Tibial artery (tissue), 4 donors: ENCODE measurements around the gene PPARA.

Source experiments
- DNase-seq, 2 donors: peaks; one replicate each; pipeline ENCODE4 v3.0.0-alpha.2; 2019
- H3K27ac ChIP-seq, 2 donors: fragments of 200-600 bp; sonication (generic) in 1 of 2; 1 replicate in 1 of 2; 2 replicates in 1 of 2; pipeline ENCODE4 v1.5.1; 2018 to 2019; ENCODE audit warnings: mild to moderate bottlenecking in 1 of 2
- H3K27me3 ChIP-seq, 2 donors: fragments of 200-600 bp; sonication (generic) in 1 of 2; one replicate each; pipeline versions ENCODE4 v1.5.1 to v1.6.0; 2016 to 2019
- H3K36me3 ChIP-seq, 3 donors: fragments of 200-600 bp; sonication (generic) in 2 of 3; one replicate each; pipeline ENCODE4 v1.5.1; 2016 to 2019; ENCODE audit warnings: mild to moderate bottlenecking in 2 of 3
- H3K4me1 ChIP-seq, 4 donors: fragments of 200-600 bp; sonication (generic) in 2 of 4; 1 replicate in 3 of 4; 2 replicates in 1 of 4; pipeline ENCODE4 v1.5.1; 2016 to 2019
- H3K4me3 ChIP-seq, 2 donors: fragments of 200-600 bp; sonication (generic) in 1 of 2; 1 replicate in 1 of 2; 2 replicates in 1 of 2; pipeline ENCODE4 v1.5.1; 2018 to 2019; ENCODE audit warnings: mild to moderate bottlenecking in 2 of 2
- H3K9me3 ChIP-seq, 3 donors: fragments of 200-600 bp; sonication (generic) in 1 of 3; one replicate each; pipeline ENCODE4 v1.5.1; 2016 to 2019
- CTCF ChIP-seq, 2 experiments: fragments of 200-600 bp in 1 of 2; fragments of 450-650 bp in 1 of 2; IDR thresholded peaks; one replicate each; pipeline ENCODE4 v1.5.1; 2017 to 2019; ENCODE audit warnings: antibody characterized with exemption in 2 of 2, mild to moderate bottlenecking in 1 of 2, moderate library complexity in 1 of 2
- intact Hi-C: fragments of 100-400 bp; cut with DNase I; formaldehyde crosslinking; loops from one replicate; pipeline ENCODE4 v1.15.0; 2023; ENCODE audit warnings: low total_unique reads

The PPARA gene

GRCh38 chr22:46281866-46282678 is 131.7 kb downstream of the PPARA start:
- Histone ChIP-seq H3K4me1 (no peaks in the 10 kb centered on the region), H3K4me3 (no peak overlapping the region), H3K36me3 (peaks cover 80 to 100% (median 87%) of the 10 kb centered on the region in 3 donors), H3K9me3 (no peaks in the 10 kb centered on the region), H3K27me3 (no peaks in the 10 kb centered on the region), H3K27ac (no peak overlapping the region)
- DNase-seq, result no peak
- no peak for TF ChIP-seq CTCF (IDR thresholded peaks at IDR 0.05)
- intact Hi-C loops, result no loop called here

- Histone ChIP-seq H3K27ac (no peak overlapping the region), H3K9me3 (no peaks in the 10 kb centered on the region), H3K4me1 (no peaks in the 10 kb centered on the region), H3K4me3 (no peak overlapping the region), H3K27me3 (no peaks in the 10 kb centered on the region), H3K36me3 (peaks cover 48 to 100% (median 78%) of the 10 kb centered on the region in 3 donors)
- no peak for DNase-seq
- TF ChIP-seq CTCF (IDR thresholded peaks at IDR 0.05), result no peak
- intact Hi-C loops, result no loop called here
Measured at GRCh38 chr22:46286006-46286405, 135.7 kb downstream of the PPARA start.

- DNase-seq, result peak in 1 of 2 donors; percentile 56
- H3K27ac ChIP-seq, result no peak overlapping the region
- intact Hi-C loops, result no loop called here
- H3K9me3 ChIP-seq, result peaks cover 0 to 6% (median 0%) of the 10 kb centered on the region in 3 donors
- no peak overlapping the region for H3K4me3 ChIP-seq
- no peak for TF ChIP-seq CTCF (IDR thresholded peaks at IDR 0.05)
- peaks cover 48 to 100% (median 78%) of the 10 kb centered on the region in 3 donors for H3K36me3 ChIP-seq
- H3K27me3 ChIP-seq, result no peaks in the 10 kb centered on the region
- H3K4me1 ChIP-seq, result no peaks in the 10 kb centered on the region
Measured at GRCh38 chr22:46286941-46287872, 136.9 kb downstream of the PPARA start.

GRCh38 chr22:46287873-46288751 is 137.8 kb downstream of the PPARA start:
- intact Hi-C loops, result no loop called here
- peak in 1 of 2 donors; percentile 68 for DNase-seq
- TF ChIP-seq CTCF (IDR thresholded peaks at IDR 0.05), result no peak
- Histone ChIP-seq H3K4me3 (no peak overlapping the region), H3K4me1 (no peaks in the 10 kb centered on the region), H3K36me3 (peaks cover 50 to 100% (median 79%) of the 10 kb centered on the region in 3 donors), H3K27me3 (no peaks in the 10 kb centered on the region), H3K9me3 (peaks cover 0 to 7% (median 0%) of the 10 kb centered on the region in 3 donors), H3K27ac (no peak overlapping the region)

GRCh38 chr22:46288846-46289243 is 138.5 kb downstream of the PPARA start:
- intact Hi-C loops, result no loop called here
- no peaks in the 10 kb centered on the region for H3K27me3 ChIP-seq
- no peak for TF ChIP-seq CTCF (IDR thresholded peaks at IDR 0.05)
- H3K36me3 ChIP-seq, result peaks cover 48 to 100% (median 79%) of the 10 kb centered on the region in 3 donors
- H3K27ac ChIP-seq, result no peak overlapping the region
- no peak overlapping the region for H3K4me3 ChIP-seq
- no peaks in the 10 kb centered on the region for H3K4me1 ChIP-seq
- DNase-seq, result no peak
- peaks cover 0 to 7% (median 0%) of the 10 kb centered on the region in 3 donors for H3K9me3 ChIP-seq
